C4-2B (cell line): Measurements from ENCODE around the gene TRAF3IP1.
"Not testable (repeated sequence)": the region's sequence is repeated elsewhere in the genome, so short reads cannot be mapped to it uniquely, and the experiment has no call there.

Source experiments
- CTCF ChIP-seq: fragments of 450-650 bp; conservative IDR thresholded peaks from 2 replicates; pipeline ENCODE4 v1.5.1; 2017; ENCODE audit warnings: mild to moderate bottlenecking
- ZFX ChIP-seq: fragments of 450-650 bp; IDR thresholded peaks from 2 replicates; pipeline ENCODE4 v1.6.1; 2017

- TF ChIP-seq CTCF, ZFX: not testable (repeated sequence)
These were observed 3.9 kb downstream of the TRAF3IP1 start for GRCh38 chr2:238324248-238324647.
